Endothelial cell of umbilical vein (primary cell): Measurements from ENCODE around the gene XRCC1. TPM values are rescaled to one million over a fixed set of nuclear protein-coding genes. Genes with fewer than 3 reads are reported as not detected.

Experiments used
- BruUV-seq: library from RNA; stranded (reverse); fragments of 400-500 nt; replicated peaks from 2 replicates; lab custom pipeline; 2021; lab: Mats Ljungman, UMichigan
- CTCF ChIA-PET: fragments of 300-600, 350-600 bp; sonication (Branson Sonifier 250); formaldehyde crosslinking; loops from one replicate; lab custom pipeline; 2021; ENCODE audit warnings: antibody characterized with exemption, inconsistent platforms; lab: Charles Lee
- POLR2A ChIA-PET: fragments of 300-600, 350-600 bp; sonication (Branson Sonifier 250); formaldehyde crosslinking; loops from one replicate; lab custom pipeline; 2021; ENCODE audit warnings: antibody characterized with exemption, inconsistent platforms; lab: Charles Lee
- DNase-seq: peaks from one replicate; pipeline ENCODE4 v3.0.0-alpha.2; 2011; ENCODE audit warnings: low read depth, low spot score
- FAIRE-seq: peaks from 2 replicates; lab custom pipeline; 2011; peaks lifted over from hg19 to GRCh38; lab: Jason Lieb, UNC
- H2AFZ ChIP-seq: 2 replicates; pipeline ENCODE4 v1.6.0; 2012; ENCODE audit warnings: low read depth, low read length, control low read depth, inconsistent platforms
- H3K27ac ChIP-seq: 2 replicates; pipeline ENCODE4 v1.5.1; 2011; ENCODE audit warnings: low read depth, mild to moderate bottlenecking, control low read depth, low read length, moderate library complexity; ENCODE audit not compliant: insufficient read depth
- H3K27me3 ChIP-seq, 2 experiments: 2 replicates each; pipeline versions ENCODE4 v1.6.0 to v1.6.1; 2011; ENCODE audit warnings: low read length in 2 of 2, mixed read lengths in 1 of 2; ENCODE audit not compliant: control insufficient read depth in 2 of 2, insufficient read depth in 2 of 2
- H3K36me3 ChIP-seq, 2 experiments: 2 replicates in 1 of 2; 3 replicates in 1 of 2; pipeline ENCODE4 v1.5.1; 2011; ENCODE audit warnings: low read length in 2 of 2, mild to moderate bottlenecking in 1 of 2, moderate library complexity in 1 of 2; ENCODE audit not compliant: control insufficient read depth in 2 of 2, insufficient read depth in 2 of 2; ENCODE audit errors: extremely low read depth in 1 of 2
- H3K4me1 ChIP-seq: 3 replicates; pipeline ENCODE4 v1.5.1; 2011; ENCODE audit warnings: mild to moderate bottlenecking, low read length; ENCODE audit not compliant: control insufficient read depth, insufficient read depth; ENCODE audit errors: extremely low read depth
- H3K4me2 ChIP-seq: 2 replicates; pipeline ENCODE4 v1.6.1; 2011; ENCODE audit warnings: low read length, control low read depth, mixed read lengths; ENCODE audit not compliant: insufficient read depth
- H3K4me3 ChIP-seq, 3 experiments: fragments of 200-600 bp in 1 of 3; sonication (generic), shearing (Covaris generic) in 1 of 3; replicated peaks in 1 of 3; 2 replicates each; pipeline ENCODE4 v1.5.1; 2011 to 2016; ENCODE audit warnings: control low read depth in 3 of 3, low read length in 3 of 3, mild to moderate bottlenecking in 2 of 3, inconsistent platforms in 1 of 3, low read depth in 1 of 3, moderate library complexity in 1 of 3; ENCODE audit not compliant: insufficient read depth in 1 of 3
- H3K79me2 ChIP-seq: 2 replicates; pipeline ENCODE4 v1.6.0; 2012; ENCODE audit warnings: low read length, inconsistent platforms; ENCODE audit not compliant: control insufficient read depth, insufficient read depth
- H3K9ac ChIP-seq: replicated peaks from 2 replicates; pipeline ENCODE3; 2011; ENCODE audit warnings: low read length, control low read depth; ENCODE audit not compliant: insufficient read depth; ENCODE audit errors: extremely low read depth
- H3K9me1 ChIP-seq: replicated peaks from 3 replicates; pipeline ENCODE4 v1.6.0; 2011; ENCODE audit warnings: mild to moderate bottlenecking, low read length; ENCODE audit not compliant: control insufficient read depth, insufficient read depth; ENCODE audit errors: extremely low read depth
- H3K9me3 ChIP-seq: replicated peaks from 2 replicates; pipeline ENCODE4 v1.5.1; 2012; ENCODE audit warnings: low read length, inconsistent platforms; ENCODE audit not compliant: control insufficient read depth, insufficient read depth
- H4K20me1 ChIP-seq: replicated peaks from 2 replicates; pipeline ENCODE3; 2011; ENCODE audit warnings: mild to moderate bottlenecking, low read length; ENCODE audit not compliant: control insufficient read depth, insufficient read depth; ENCODE audit errors: extremely low read depth
- EZH2 ChIP-seq: IDR thresholded peaks from 2 replicates; pipeline ENCODE4 v1.6.1; 2012; ENCODE audit warnings: borderline replicate concordance, low read depth, mild to moderate bottlenecking, moderate library complexity, low read length, inconsistent platforms; ENCODE audit not compliant: severe bottlenecking
- FOS ChIP-seq: IDR thresholded peaks from 2 replicates; pipeline ENCODE4 v1.6.1; 2011; ENCODE audit warnings: mild to moderate bottlenecking, low read length, moderate library complexity, borderline replicate concordance; ENCODE audit not compliant: insufficient read depth
- GATA2 ChIP-seq: IDR thresholded peaks from 2 replicates; pipeline ENCODE4 v1.7.0; 2011; ENCODE audit warnings: low read depth, mild to moderate bottlenecking, moderate library complexity, mixed read lengths, low read length; ENCODE audit not compliant: insufficient read length, insufficient read depth
- JUN ChIP-seq: IDR thresholded peaks from 2 replicates; pipeline ENCODE4 v1.6.1; 2011; ENCODE audit warnings: borderline replicate concordance, low read depth; ENCODE audit not compliant: insufficient read length, insufficient read depth
- MYC ChIP-seq: IDR thresholded peaks from one replicate; pipeline ENCODE4 v1.6.1; 2011; ENCODE audit warnings: mild to moderate bottlenecking, low read depth, low read length
- POLR2A ChIP-seq: IDR thresholded peaks from 2 replicates; pipeline ENCODE4 v1.6.1; 2012; ENCODE audit warnings: low read depth, mild to moderate bottlenecking, control low read depth, low read length
- POLR2AphosphoS5 ChIP-seq: IDR thresholded peaks from 2 replicates; pipeline ENCODE4 v1.6.1; 2012; ENCODE audit warnings: low read depth, mild to moderate bottlenecking, control low read depth, low read length, moderate library complexity; ENCODE audit not compliant: insufficient read depth
- dilution Hi-C: fragments of 300-500 bp; cut with MboI; formaldehyde crosslinking; loops from one replicate; pipeline ENCODE4 v1.15.0; 2019; ENCODE audit warnings: low sequenced_read_pairs; ENCODE audit not compliant: extremely low pct_ligation_motif_present
- intact Hi-C: fragments of 100-400 bp; cut with micrococcal nuclease; formaldehyde crosslinking; loops from one replicate; pipeline ENCODE4 v1.10.0; 2022
- polyA plus RNA-seq, 4 experiments: library from polyadenylated mRNA; depleted of rRNA in 3 of 4; stranded (reverse) in 3 of 4; unstranded in 1 of 4; fragments of >200 nt; gene quantifications; 2 replicates each; pipeline versions ENCODE4 v1.2.1 to v1.2.3, GENCODE V29; 2011 to 2012; ENCODE audit warnings: missing spikeins in 1 of 4
- total RNA-seq: library from RNA; stranded (reverse); gene quantifications from 2 replicates; pipeline ENCODE4 v1.2.3, GENCODE V29; 2021
- TF ChIP-seq, protein P1 (sequence below), 2 donors: IDR thresholded peaks; 1 replicate in 1 of 2; 2 replicates in 1 of 2; pipeline ENCODE4 v1.5.1; 2011; ENCODE audit warnings: low read length in 2 of 2, mild to moderate bottlenecking in 2 of 2, moderate library complexity in 2 of 2, control low read depth in 1 of 2, inconsistent platforms in 1 of 2, low read depth in 1 of 2; ENCODE audit not compliant: insufficient read depth in 1 of 2; ENCODE audit errors: extremely low read depth in 1 of 2
- TF ChIP-seq, protein P2 (sequence below): IDR thresholded peaks from 2 replicates; pipeline ENCODE4 v1.6.1; 2011; ENCODE audit not compliant: insufficient read depth, insufficient read length

The XRCC1 gene
- total and polyA plus RNA-seq, 2 donors (not counting 3 experiments of a cell fraction or from before 2014, with no cell fraction given) = 29.5 to 39.3 TPM

DNA sequence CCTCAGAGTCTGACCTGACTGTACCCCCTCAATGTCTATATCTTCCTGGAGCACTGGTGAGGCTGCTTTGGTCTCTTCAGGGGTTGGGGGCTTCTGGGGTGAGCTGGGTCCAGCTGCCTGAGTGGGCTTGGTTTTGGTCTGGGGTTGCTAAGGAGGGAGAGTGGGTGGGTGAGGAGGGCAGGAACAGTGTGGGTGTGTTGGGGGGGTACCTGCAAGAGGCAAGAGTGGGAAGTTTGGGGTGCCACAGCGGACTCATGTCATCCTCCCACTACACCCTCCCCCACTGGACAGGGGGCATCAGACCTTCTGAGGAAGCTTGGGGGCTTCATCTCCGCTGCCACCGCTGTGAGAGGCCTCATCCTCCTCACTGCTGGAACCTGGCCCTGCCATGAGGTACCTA lies 28.7 kb downstream of the XRCC1 start:
- no peak for TF ChIP-seq POLR2A
- TF ChIP-seq POLR2AphosphoS5 = no peak
- no peak for TF ChIP-seq JUN
- TF ChIP-seq, protein P1, sequence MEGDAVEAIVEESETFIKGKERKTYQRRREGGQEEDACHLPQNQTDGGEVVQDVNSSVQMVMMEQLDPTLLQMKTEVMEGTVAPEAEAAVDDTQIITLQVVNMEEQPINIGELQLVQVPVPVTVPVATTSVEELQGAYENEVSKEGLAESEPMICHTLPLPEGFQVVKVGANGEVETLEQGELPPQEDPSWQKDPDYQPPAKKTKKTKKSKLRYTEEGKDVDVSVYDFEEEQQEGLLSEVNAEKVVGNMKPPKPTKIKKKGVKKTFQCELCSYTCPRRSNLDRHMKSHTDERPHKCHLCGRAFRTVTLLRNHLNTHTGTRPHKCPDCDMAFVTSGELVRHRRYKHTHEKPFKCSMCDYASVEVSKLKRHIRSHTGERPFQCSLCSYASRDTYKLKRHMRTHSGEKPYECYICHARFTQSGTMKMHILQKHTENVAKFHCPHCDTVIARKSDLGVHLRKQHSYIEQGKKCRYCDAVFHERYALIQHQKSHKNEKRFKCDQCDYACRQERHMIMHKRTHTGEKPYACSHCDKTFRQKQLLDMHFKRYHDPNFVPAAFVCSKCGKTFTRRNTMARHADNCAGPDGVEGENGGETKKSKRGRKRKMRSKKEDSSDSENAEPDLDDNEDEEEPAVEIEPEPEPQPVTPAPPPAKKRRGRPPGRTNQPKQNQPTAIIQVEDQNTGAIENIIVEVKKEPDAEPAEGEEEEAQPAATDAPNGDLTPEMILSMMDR (IDR thresholded peaks at IDR 0.05; ENCODE audit: extremely low read depth in 1 of 2, insufficient read depth in 1 of 2, low read depth in 1 of 2, low read length in 2 of 2) = no peak
- TF ChIP-seq, protein P2, sequence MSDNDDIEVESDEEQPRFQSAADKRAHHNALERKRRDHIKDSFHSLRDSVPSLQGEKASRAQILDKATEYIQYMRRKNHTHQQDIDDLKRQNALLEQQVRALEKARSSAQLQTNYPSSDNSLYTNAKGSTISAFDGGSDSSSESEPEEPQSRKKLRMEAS = no peak
- TF ChIP-seq MYC = no peak
- TF ChIP-seq FOS = no peak
- no peak for TF ChIP-seq GATA2
- no peak for TF ChIP-seq EZH2
- Histone ChIP-seq H3K27me3 (no peaks in the 10 kb centered on the region), H3K79me2 (no peaks in the 10 kb centered on the region), H3K9me1 (no peaks in the 10 kb centered on the region), H3K36me3 (peaks cover 4 to 37% of the 10 kb centered on the region in 2 experiments), H3K4me1 (no peaks in the 10 kb centered on the region), H3K4me3 (no peak overlapping the region), H2AFZ (no peak overlapping the region), H3K9ac (no peak overlapping the region), H3K9me3 (no peaks in the 10 kb centered on the region), H3K4me2 (no peak overlapping the region), H4K20me1 (no peaks in the 10 kb centered on the region), H3K27ac (no peak overlapping the region)
- DNase-seq = no peak
- dilution Hi-C loops = no loop called here
- BruUV-seq = no TSS peak
- POLR2A ChIA-PET = no interaction called here
- CTCF ChIA-PET = interaction anchor here (1.1 kb wide), 2 partner anchors 9 to 11 kb away, joined by 3 read pairs; no protein-coding TSS in a partner anchor
- no peak for FAIRE-seq
- intact Hi-C loops = no loop called here
